GM18511 (cell line): ENCODE data around the gene CDC42SE2.
A peak's percentile ranks its signal among the peaks of the same experiment; 100 is the strongest.
"Not testable (repeated sequence)": the region's sequence is repeated elsewhere in the genome, so short reads cannot be mapped to it uniquely, and the experiment has no call there.

Experiments used
- ATAC-seq: cut with Tn5 transposase; IDR thresholded peaks from one replicate; pipeline ENCODE4 v1.9.1; 2021; ENCODE audit warnings: mild to moderate bottlenecking, moderate library complexity; ENCODE audit not compliant: unreplicated experiment

Gene CDC42SE2

GRCh38 chr5:131363811-131364506, 100.1 kb downstream of the CDC42SE2 start:
- ATAC-seq, result no peak

GRCh38 chr5:131364507-131365050, 100.7 kb downstream of the CDC42SE2 start:
- ATAC-seq, result no peak

- ATAC-seq, result no peak
These were observed 102.6 kb downstream of the CDC42SE2 start for GRCh38 chr5:131366428-131366827.

- ATAC-seq, result no peak
These were observed 103.5 kb downstream of the CDC42SE2 start for GRCh38 chr5:131367219-131367860.

GRCh38 chr5:131368866-131369265, 105.0 kb downstream of the CDC42SE2 start:
- ATAC-seq, result no peak

- ATAC-seq, result no peak
These were observed 105.7 kb downstream of the CDC42SE2 start for GRCh38 chr5:131369558-131369957.

GRCh38 chr5:131371835-131372234, 108.0 kb downstream of the CDC42SE2 start:
- ATAC-seq, result no peak

- ATAC-seq, result no peak
These were observed 109.4 kb downstream of the CDC42SE2 start for GRCh38 chr5:131373265-131373664.

GRCh38 chr5:131375351-131375750, 111.5 kb downstream of the CDC42SE2 start:
- peak; percentile 24 for ATAC-seq

GRCh38 chr5:131377346-131377745, 113.5 kb downstream of the CDC42SE2 start:
- ATAC-seq, result no peak

- no peak for ATAC-seq
These were observed 114.0 kb downstream of the CDC42SE2 start for GRCh38 chr5:131377785-131378325.

- ATAC-seq, result no peak
These were observed 115.1 kb downstream of the CDC42SE2 start for GRCh38 chr5:131378721-131379541.

- ATAC-seq, result peak; percentile 42
These were observed 115.9 kb downstream of the CDC42SE2 start for GRCh38 chr5:131379723-131380122.

- not testable (repeated sequence) for ATAC-seq
These were observed 116.4 kb downstream of the CDC42SE2 start for GRCh38 chr5:131380238-131380637.

- ATAC-seq, result no peak
These were observed 117.2 kb downstream of the CDC42SE2 start for GRCh38 chr5:131381021-131381420.

GRCh38 chr5:131381777-131382176, 117.9 kb downstream of the CDC42SE2 start:
- ATAC-seq, result peak; percentile 60

- ATAC-seq, result peak; percentile 67
These were observed 118.8 kb downstream of the CDC42SE2 start for GRCh38 chr5:131382407-131383395.

GRCh38 chr5:131384173-131384572, 120.3 kb downstream of the CDC42SE2 start:
- no peak for ATAC-seq

GRCh38 chr5:131384616-131385214, 120.9 kb downstream of the CDC42SE2 start:
- ATAC-seq, result no peak
